Sigmoid colon (tissue), 4 donors: ENCODE data around the gene C12orf57.

ENCODE experiments used
- CTCF ChIP-seq, 4 experiments: fragments of 450-650 bp in 3 of 4; fragments of 200-600 bp in 1 of 4; IDR thresholded peaks; one replicate each; pipeline ENCODE4 v1.5.1; 2016 to 2019; ENCODE audit warnings: antibody characterized with exemption in 4 of 4, mild to moderate bottlenecking in 3 of 4, moderate library complexity in 2 of 4
- EP300 ChIP-seq, 4 donors: sonication (generic); formaldehyde crosslinking; IDR thresholded peaks; one replicate each; pipeline ENCODE4 v1.6.1; 2017; ENCODE audit warnings: antibody characterized with exemption in 4 of 4
- POLR2A ChIP-seq, 2 donors: fragments of 450-650 bp; IDR thresholded peaks; one replicate each; pipeline ENCODE4 v1.6.1; 2016; ENCODE audit warnings: antibody characterized with exemption in 2 of 2, mild to moderate bottlenecking in 2 of 2, moderate library complexity in 2 of 2
- POLR2AphosphoS5 ChIP-seq, 4 donors: sonication (generic); formaldehyde crosslinking; IDR thresholded peaks; one replicate each; pipeline ENCODE4 v1.6.1; 2017; ENCODE audit warnings: antibody characterized with exemption in 4 of 4

- no peak for TF ChIP-seq EP300 (IDR thresholded peaks at IDR 0.05)
- TF ChIP-seq POLR2A (IDR thresholded peaks at IDR 0.05), result no peak
- TF ChIP-seq CTCF (IDR thresholded peaks at IDR 0.05), result no peak
- TF ChIP-seq POLR2AphosphoS5 (IDR thresholded peaks at IDR 0.05), result no peak
Observed at GRCh38 chr12:6960593-6961277, 16.9 kb downstream of the C12orf57 start.
